ENCODE results near the gene FHOD3.

GRCh38 chr18:36653141-36653869, 355.8 kb downstream of the FHOD3 start:
- TF ChIP-seq CTCF (IDR thresholded peaks at IDR 0.05) (no peak), CHD2 (IDR thresholded peaks at IDR 0.05; ENCODE audit: low read length, partially characterized antibody) (no peak), NPAS2 (CRISPR knock-in tag; IDR thresholded peaks at IDR 0.05; ENCODE audit: borderline replicate concordance) (no peak), MYC (IDR thresholded peaks at IDR 0.05; ENCODE audit: borderline replicate concordance, low read length) (no peak), POLR2AphosphoS2 (conservative IDR thresholded peaks at IDR 0.05; ENCODE audit: low read length) (no peak), POLR2A (IDR thresholded peaks at IDR 0.05; ENCODE audit: low read length) (no peak), HOXA7 (CRISPR knock-in tag; IDR thresholded peaks at IDR 0.05) (no peak), EP300 (IDR thresholded peaks at IDR 0.05) (no peak), RNF2 (IDR thresholded peaks at IDR 0.05; ENCODE audit: borderline replicate concordance, low read depth) (no peak), NR3C1 (IDR thresholded peaks at IDR 0.05) (no peak), SMC3 (IDR thresholded peaks at IDR 0.05) (no peak), BHLHE40 (IDR thresholded peaks at IDR 0.05; ENCODE audit: low read depth, low read length) (no peak)
